Stimulated activated CD4-positive, alpha-beta T cell treated with anti-CD3 and anti-CD28 coated beads, Interleukin-4, amount 100 ng/mL, for 24 hours (primary cell): ENCODE measurements around the gene DMXL2.

Experiments
- DNase-seq: peaks from one replicate; pipeline ENCODE4 v3.0.0-alpha.2; 2020

DMXL2 gene

GRCh38 chr15:51401051-51401780 is 221.4 kb downstream of the DMXL2 start:
- DNase-seq: no peak

- DNase-seq: no peak
Measured at GRCh38 chr15:51398626-51399025, 223.9 kb downstream of the DMXL2 start.
